ENCODE data around the gene ATG7.

Gene ATG7

DNA sequence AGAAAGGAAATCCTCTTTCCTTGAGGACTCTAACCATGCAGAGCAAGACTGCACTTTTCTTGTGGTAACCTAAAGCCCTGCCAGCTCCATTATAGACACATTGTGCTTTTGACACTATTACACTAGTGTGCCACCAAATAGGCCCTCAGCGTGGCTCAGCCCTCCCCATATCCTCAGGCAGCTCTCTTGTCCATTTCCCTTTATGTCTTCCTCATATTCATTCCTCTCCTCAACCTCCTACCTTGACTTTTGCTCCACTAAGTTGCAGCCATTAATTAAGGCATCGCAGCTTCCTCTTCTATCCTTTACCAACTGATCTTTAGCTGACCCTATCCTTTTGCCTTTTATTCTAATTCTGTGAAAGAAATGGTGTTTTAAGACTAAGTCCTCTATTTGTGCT, 3.7 kb downstream of the ATG7 start:
- H3K27ac ChIP-seq (replicated peaks) = peak overlapping the region; percentile 38
- TF ChIP-seq, protein P1, sequence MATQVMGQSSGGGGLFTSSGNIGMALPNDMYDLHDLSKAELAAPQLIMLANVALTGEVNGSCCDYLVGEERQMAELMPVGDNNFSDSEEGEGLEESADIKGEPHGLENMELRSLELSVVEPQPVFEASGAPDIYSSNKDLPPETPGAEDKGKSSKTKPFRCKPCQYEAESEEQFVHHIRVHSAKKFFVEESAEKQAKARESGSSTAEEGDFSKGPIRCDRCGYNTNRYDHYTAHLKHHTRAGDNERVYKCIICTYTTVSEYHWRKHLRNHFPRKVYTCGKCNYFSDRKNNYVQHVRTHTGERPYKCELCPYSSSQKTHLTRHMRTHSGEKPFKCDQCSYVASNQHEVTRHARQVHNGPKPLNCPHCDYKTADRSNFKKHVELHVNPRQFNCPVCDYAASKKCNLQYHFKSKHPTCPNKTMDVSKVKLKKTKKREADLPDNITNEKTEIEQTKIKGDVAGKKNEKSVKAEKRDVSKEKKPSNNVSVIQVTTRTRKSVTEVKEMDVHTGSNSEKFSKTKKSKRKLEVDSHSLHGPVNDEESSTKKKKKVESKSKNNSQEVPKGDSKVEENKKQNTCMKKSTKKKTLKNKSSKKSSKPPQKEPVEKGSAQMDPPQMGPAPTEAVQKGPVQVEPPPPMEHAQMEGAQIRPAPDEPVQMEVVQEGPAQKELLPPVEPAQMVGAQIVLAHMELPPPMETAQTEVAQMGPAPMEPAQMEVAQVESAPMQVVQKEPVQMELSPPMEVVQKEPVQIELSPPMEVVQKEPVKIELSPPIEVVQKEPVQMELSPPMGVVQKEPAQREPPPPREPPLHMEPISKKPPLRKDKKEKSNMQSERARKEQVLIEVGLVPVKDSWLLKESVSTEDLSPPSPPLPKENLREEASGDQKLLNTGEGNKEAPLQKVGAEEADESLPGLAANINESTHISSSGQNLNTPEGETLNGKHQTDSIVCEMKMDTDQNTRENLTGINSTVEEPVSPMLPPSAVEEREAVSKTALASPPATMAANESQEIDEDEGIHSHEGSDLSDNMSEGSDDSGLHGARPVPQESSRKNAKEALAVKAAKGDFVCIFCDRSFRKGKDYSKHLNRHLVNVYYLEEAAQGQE (IDR thresholded peaks at IDR 0.05; ENCODE audit: insufficient replicate concordance, low read depth) = no peak
- TF ChIP-seq GABPA (IDR thresholded peaks at IDR 0.05; ENCODE audit: low read depth) (no peak), SPI1 (IDR thresholded peaks at IDR 0.05; ENCODE audit: borderline replicate concordance, low read depth) (peak; percentile 48; the same call in 1 of the 2 replicates)
- TF ChIP-seq, protein P2, sequence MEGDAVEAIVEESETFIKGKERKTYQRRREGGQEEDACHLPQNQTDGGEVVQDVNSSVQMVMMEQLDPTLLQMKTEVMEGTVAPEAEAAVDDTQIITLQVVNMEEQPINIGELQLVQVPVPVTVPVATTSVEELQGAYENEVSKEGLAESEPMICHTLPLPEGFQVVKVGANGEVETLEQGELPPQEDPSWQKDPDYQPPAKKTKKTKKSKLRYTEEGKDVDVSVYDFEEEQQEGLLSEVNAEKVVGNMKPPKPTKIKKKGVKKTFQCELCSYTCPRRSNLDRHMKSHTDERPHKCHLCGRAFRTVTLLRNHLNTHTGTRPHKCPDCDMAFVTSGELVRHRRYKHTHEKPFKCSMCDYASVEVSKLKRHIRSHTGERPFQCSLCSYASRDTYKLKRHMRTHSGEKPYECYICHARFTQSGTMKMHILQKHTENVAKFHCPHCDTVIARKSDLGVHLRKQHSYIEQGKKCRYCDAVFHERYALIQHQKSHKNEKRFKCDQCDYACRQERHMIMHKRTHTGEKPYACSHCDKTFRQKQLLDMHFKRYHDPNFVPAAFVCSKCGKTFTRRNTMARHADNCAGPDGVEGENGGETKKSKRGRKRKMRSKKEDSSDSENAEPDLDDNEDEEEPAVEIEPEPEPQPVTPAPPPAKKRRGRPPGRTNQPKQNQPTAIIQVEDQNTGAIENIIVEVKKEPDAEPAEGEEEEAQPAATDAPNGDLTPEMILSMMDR (IDR thresholded peaks at IDR 0.05; ENCODE audit: insufficient read depth, low read length) = no peak
- H3K27me3 ChIP-seq (ENCODE audit: insufficient read depth, poor library complexity, severe bottlenecking) = no peaks in the 10 kb centered on the region
- peak in 1 of 2 experiments; percentile 43 for DNase-seq (ENCODE audit: low read depth in 1 of 2, low spot score in 1 of 2)
- H3K4me3 ChIP-seq (replicated peaks; ENCODE audit: insufficient read depth, low read length) = no peak overlapping the region

DNA sequence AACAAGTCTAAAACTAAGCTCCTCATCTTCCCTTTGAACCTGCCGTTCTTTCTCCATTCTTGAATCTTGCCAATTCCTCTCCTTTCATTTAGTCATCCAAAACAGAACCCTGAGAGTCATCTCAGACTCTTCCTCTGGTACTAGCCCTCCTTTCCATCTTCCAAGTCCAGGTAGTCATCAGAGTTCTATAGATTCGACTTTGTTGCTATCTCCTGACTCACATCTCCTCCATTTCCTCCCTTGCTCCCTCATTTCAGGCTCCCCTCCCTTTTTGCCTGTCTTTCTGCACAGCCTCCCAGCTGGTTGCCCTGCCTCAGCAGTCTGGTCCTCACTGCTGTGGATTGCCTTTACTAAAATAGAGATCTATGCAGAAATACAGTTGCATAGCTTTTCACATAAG, 4.7 kb downstream of the ATG7 start:
- TF ChIP-seq GABPA (IDR thresholded peaks at IDR 0.05; ENCODE audit: low read depth) = no peak
- TF ChIP-seq POLR2AphosphoS5 (IDR thresholded peaks at IDR 0.05; ENCODE audit: low read depth) = no peak
- TF ChIP-seq, protein P1 (IDR thresholded peaks at IDR 0.05; ENCODE audit: insufficient replicate concordance, low read depth) = no peak
- no peak for TF ChIP-seq SPI1 (IDR thresholded peaks at IDR 0.05; ENCODE audit: borderline replicate concordance, low read depth)
- TF ChIP-seq, protein P2 (IDR thresholded peaks at IDR 0.05; ENCODE audit: insufficient read depth, low read length) = no peak
- no peak for DNase-seq (ENCODE audit: low read depth in 1 of 2, low spot score in 1 of 2)
- no peak overlapping the region for H3K4me3 ChIP-seq (replicated peaks; ENCODE audit: insufficient read depth, low read length)
- 0 out of 2 replicates have a peak overlapping the region, but pooled peaks have one; percentile 5 for H3K27ac ChIP-seq (replicated peaks)
- H3K27me3 ChIP-seq (ENCODE audit: insufficient read depth, poor library complexity, severe bottlenecking) = no peaks in the 10 kb centered on the region

DNA sequence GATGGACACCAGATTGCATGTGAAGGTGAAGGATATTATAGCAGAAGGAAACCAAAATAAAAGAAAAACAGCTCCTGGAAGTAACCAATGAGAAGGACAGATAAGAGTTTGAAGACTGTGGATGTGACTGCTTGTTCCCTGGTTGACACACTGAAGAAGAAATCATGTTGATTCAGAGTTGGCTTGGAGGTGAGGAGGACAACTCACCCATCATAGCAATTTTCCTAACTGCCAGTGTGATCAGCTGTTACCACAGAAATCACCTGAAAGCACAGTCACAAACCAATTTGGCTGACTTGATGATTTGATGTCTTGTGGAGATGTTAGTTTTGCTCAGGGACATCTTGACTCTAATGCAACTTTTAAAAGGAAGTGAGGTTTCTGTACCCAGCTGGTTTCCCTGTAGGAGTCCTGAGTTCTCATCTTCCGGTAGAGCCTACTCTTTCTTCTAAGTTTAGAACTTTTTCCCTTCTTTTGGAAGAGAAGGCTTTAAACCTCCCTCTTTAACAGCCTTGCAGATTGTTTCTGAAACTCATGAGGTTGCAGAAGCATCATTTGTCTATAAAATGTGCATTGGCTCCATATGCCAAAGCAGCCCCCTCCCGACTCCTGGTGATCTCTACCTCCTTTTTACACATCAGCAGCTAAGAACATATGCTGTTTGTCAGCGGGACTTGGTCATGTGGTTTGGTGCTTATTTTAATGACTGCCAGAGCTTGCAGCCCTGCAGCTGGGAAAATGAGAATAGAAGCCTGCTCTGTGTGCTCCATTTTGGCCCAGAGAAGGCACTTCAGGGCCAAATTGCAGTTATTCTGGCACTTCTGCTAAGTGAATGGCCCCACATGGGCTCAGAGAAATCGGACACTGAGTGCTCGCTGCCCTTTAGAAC, 10.3 kb downstream of the ATG7 start:
- DNase-seq (ENCODE audit: low read depth in 1 of 2, low spot score in 1 of 2) = no peak
- H3K27ac ChIP-seq (replicated peaks) = peak overlapping the region; percentile 24; the same call in 1 of the 2 replicates
- TF ChIP-seq, protein P1 (IDR thresholded peaks at IDR 0.05; ENCODE audit: insufficient replicate concordance, low read depth) = no peak
- TF ChIP-seq POLR2AphosphoS5 (IDR thresholded peaks at IDR 0.05; ENCODE audit: low read depth) = no peak
- TF ChIP-seq SPI1 (IDR thresholded peaks at IDR 0.05; ENCODE audit: borderline replicate concordance, low read depth) = no peak
- TF ChIP-seq, protein P2 (IDR thresholded peaks at IDR 0.05; ENCODE audit: insufficient read depth, low read length) = no peak
- no peak for TF ChIP-seq GABPA (IDR thresholded peaks at IDR 0.05; ENCODE audit: low read depth)

More for the DNA sequence above, 10.3 kb downstream of the ATG7 start:
- Histone ChIP-seq H3K4me3 (replicated peaks; ENCODE audit: insufficient read depth, low read length) (no peak overlapping the region), H3K27me3 (ENCODE audit: insufficient read depth, poor library complexity, severe bottlenecking) (no peaks in the 10 kb centered on the region)

Measured in HL-60 (cell line).